ENCODE measurements around the gene POR.

Gene POR

GRCh38 chr7:76031964-76032363 is 117.0 kb downstream of the POR start:
- POLR2A ChIA-PET: interaction anchor here (1.3 kb wide), 1 partner anchor 16 kb away, joined by 5 read pairs; the partner anchor contains the start of genes MDH2 and STYXL1
- TF ChIP-seq HDGF (IDR thresholded peaks at IDR 0.05; ENCODE audit: borderline replicate concordance) (no peak), LEF1 (IDR thresholded peaks at IDR 0.05; ENCODE audit: borderline replicate concordance) (no peak), ARNT (IDR thresholded peaks at IDR 0.05) (no peak), FOXM1 (IDR thresholded peaks at IDR 0.05; ENCODE audit: borderline replicate concordance) (no peak), BHLHE40 (IDR thresholded peaks at IDR 0.05; ENCODE audit: borderline replicate concordance) (no peak), FOXA1 (IDR thresholded peaks at IDR 0.05) (no peak), SUZ12 (IDR thresholded peaks at IDR 0.05) (no peak), ELF4 (IDR thresholded peaks at IDR 0.05) (no peak), ZNF384 (IDR thresholded peaks at IDR 0.05) (no peak), L3MBTL2 (conservative IDR thresholded peaks at IDR 0.05) (no peak), PKNOX1 (IDR thresholded peaks at IDR 0.05) (no peak), FOXK2 (IDR thresholded peaks at IDR 0.05) (no peak), SP1 (IDR thresholded peaks at IDR 0.05) (no peak), CTBP1 (IDR thresholded peaks at IDR 0.05; ENCODE audit: borderline replicate concordance) (no peak), NFRKB (IDR thresholded peaks at IDR 0.05) (no peak), TARDBP (IDR thresholded peaks at IDR 0.05) (no peak)
- no peak for DNase-seq (ENCODE audit: extremely low spot score)
- CTCF ChIA-PET: no interaction called here
